Astrocyte of the spinal cord (primary cell): ENCODE measurements around the gene CCT5.

ENCODE experiments used
- DNase-seq: peaks from one replicate; pipeline ENCODE4 v3.0.0; 2011; ENCODE audit warnings: low read depth, low spot score
- H3K4me3 ChIP-seq: 2 replicates; pipeline ENCODE4 v1.5.1; 2011; ENCODE audit warnings: low read depth, mild to moderate bottlenecking, low read length, moderate library complexity
- in situ Hi-C: cut with HindIII; loops from 2 replicates; pipeline ENCODE4 v1.10.0; 2017; ENCODE audit warnings: low sequenced_read_pairs
- TF ChIP-seq, protein P1 (sequence below): IDR thresholded peaks from 2 replicates; pipeline ENCODE4 v1.5.1; 2012; ENCODE audit warnings: low read depth, mild to moderate bottlenecking, low read length, inconsistent platforms

Gene CCT5

DNA sequence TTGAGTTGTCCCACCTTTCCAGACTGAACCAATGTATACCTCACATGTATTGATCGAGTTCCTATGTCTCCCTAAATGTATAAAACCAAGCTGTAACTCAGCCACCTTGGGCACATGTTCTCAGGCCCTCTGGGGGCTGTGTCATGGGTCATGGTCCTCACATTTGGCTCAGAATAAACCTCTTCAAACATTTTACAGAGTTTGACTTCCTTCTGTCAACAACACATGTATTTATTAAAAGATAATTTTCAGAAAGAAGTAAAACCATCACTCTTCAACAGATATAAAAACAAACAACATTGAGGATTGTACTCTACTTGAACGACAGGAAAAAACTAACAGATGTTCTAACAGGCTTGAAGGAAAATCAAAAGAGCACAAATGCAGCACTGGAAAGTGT lies 53.1 kb downstream of the CCT5 start:
- H3K4me3 ChIP-seq = no peak overlapping the region
- no peak for DNase-seq
- in situ Hi-C loops = no loop called here
- TF ChIP-seq, protein P1, sequence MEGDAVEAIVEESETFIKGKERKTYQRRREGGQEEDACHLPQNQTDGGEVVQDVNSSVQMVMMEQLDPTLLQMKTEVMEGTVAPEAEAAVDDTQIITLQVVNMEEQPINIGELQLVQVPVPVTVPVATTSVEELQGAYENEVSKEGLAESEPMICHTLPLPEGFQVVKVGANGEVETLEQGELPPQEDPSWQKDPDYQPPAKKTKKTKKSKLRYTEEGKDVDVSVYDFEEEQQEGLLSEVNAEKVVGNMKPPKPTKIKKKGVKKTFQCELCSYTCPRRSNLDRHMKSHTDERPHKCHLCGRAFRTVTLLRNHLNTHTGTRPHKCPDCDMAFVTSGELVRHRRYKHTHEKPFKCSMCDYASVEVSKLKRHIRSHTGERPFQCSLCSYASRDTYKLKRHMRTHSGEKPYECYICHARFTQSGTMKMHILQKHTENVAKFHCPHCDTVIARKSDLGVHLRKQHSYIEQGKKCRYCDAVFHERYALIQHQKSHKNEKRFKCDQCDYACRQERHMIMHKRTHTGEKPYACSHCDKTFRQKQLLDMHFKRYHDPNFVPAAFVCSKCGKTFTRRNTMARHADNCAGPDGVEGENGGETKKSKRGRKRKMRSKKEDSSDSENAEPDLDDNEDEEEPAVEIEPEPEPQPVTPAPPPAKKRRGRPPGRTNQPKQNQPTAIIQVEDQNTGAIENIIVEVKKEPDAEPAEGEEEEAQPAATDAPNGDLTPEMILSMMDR = no peak

DNA sequence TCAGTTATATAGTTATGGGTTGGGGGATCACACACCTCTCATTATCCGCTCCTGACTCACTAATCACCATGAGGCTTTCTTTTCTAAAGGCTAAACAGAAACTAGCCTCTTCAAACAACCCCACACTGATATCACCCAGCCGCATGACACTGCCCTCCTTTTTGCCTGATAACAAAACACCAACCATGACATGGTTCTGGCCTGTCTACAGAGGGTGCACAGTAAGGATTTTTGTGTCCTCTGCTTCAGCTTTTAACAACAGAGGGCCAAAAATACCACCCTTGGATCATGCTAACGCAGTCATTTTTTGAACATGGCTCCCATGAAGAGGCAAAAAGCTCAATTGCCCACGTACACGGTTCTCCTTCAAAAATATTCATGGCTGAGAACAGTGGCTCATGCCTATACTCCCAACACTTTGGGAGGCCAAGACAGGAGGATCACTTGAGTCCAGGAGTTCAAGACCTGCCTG lies 53.7 kb downstream of the CCT5 start:
- no peak for DNase-seq
- in situ Hi-C loops = no loop called here
- TF ChIP-seq, protein P1 = no peak
- no peak overlapping the region for H3K4me3 ChIP-seq

DNA sequence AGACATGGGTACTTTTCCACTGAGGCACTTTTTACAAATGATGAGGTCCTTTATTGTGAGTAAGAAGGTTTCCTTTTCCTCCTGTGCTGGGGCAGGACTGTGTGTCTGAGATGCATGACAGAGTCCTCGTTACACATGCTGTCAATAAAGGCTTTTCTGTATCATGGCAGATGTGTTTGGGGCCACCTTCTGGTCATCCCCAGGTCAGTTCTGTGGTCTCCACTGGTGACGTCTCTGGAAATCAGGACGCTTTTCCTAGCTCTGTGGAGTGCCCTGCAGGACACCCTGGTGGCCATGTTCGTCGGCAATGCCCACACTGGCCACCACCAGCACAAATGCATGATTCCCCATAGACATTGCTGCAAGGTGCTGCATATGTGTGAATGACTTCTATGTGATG lies 54.9 kb downstream of the CCT5 start:
- no peak overlapping the region for H3K4me3 ChIP-seq
- TF ChIP-seq, protein P1 = no peak
- in situ Hi-C loops = no loop called here
- DNase-seq = no peak

DNA sequence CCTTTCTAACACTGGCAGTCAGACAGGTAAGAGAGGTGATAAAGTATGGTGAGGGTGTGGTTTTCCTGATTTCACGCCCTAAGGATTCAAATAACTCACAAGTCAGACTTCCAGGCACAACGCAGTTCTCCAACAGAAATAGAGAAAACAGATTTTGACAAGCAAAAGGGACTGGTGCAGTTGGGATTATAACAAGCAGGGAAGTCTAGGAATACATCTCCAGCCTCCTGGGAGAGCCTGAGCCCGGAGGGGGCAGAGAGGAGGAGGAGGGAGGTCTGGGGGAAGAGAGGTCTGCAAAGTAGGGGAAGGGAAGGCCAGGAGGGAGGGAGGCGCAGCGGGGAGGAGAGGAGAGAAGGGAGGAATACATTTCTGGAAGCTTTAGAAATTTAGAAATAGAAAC lies 56.0 kb downstream of the CCT5 start:
- no peak for DNase-seq
- peak overlapping the region; percentile 58 for H3K4me3 ChIP-seq
- in situ Hi-C loops = no loop called here
- TF ChIP-seq, protein P1 = no peak

DNA sequence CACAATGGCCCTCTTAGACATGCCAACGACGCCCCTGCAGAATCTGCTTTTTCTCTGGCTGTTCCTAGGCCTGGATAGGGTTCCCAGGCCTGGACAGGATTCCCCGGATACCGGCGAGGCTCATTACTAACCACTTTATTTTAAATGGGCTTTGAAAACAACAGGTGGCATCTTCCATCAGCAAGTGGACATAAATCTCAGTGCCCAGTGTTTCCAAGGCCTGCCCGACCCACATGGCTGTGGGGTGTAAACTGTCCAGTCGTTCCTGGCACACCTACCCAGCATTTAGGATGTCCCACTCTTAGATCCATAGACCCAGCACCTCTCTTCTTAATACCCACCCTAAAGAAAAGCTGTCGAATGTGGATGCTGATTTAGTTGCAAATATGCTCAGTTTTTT lies 56.7 kb downstream of the CCT5 start:
- TF ChIP-seq, protein P1 = no peak
- in situ Hi-C loops = no loop called here
- H3K4me3 ChIP-seq = peak overlapping the region; percentile 58
- DNase-seq = no peak

DNA sequence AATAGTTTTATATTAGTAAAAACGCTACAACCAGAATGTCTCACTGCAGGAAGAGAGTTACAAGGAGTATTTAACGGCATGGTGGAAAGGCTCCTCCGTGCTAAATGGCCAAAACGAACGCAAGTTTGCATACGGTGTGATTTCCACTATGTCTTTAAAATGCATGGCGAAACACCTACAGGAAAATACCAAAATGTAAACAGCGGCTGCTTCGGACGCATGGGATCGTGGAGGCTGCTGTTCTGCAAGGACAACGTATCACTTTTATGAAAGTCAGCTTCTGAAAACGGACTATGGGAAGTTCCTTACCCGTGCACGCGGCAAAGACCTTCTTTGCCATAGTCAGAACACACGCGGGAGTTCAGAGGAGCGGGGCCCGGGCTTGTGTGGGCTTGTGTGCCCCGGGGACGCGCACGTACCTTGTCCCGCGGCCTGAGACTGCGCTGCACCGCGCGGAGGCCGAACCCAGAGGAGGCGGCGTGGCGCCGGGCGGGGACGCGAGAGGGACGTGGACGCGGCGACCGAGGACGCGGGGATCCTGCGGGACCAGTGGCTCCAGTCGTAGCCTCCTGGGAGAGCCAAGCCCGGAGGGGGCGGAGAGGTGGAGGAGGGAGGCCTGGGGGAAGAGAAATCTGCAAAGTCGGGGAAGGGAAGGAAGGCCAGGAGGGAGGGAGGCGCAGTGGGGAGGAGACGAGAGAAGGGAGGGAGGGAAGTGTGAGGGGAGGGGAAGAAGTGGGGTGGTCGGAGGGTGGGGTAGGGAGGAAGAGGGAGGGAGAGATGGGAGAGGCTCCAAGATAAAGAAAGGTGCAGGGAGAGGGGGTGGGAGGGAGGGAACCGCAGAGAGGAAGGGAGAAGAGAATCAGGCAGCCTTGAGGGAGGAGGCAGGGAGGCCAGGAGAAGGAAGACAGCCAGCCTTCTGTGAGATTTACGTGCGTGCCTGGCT lies 57.4 kb downstream of the CCT5 start, which contains the start of gene CMBL:
TSS of gene CMBL (minus strand) at position 697 of the 943 bp plus-strand sequence. CDS start 17,140 bp downstream, outside the sequence.
- TF ChIP-seq, protein P1 = no peak
- peak within 1 kb of the TSS; percentile 58 for H3K4me3 ChIP-seq
- peak; percentile 70 for DNase-seq
- in situ Hi-C loops = no loop called here
